Stimulated activated CD8-positive, alpha-beta memory T cell treated with anti-CD3 and anti-CD28 coated beads, Interleukin-12 subunit alpha, Interleukin-12 subunit beta, amount 100 ng/mL, for 4 hours (primary cell): Measurements from ENCODE around the gene PDE3A.

Source experiments
- DNase-seq: peaks from one replicate; pipeline ENCODE4 v3.0.0-alpha.2; 2020; ENCODE audit warnings: low read depth

PDE3A gene

GRCh38 chr12:20424841-20425240 is 56.5 kb downstream of the PDE3A start:
- DNase-seq, result no peak

- DNase-seq, result no peak
These were observed 57.9 kb downstream of the PDE3A start for GRCh38 chr12:20426191-20426590.

- no peak for DNase-seq
These were observed 58.6 kb downstream of the PDE3A start for GRCh38 chr12:20426957-20427356.

GRCh38 chr12:20429852-20430251 is 61.5 kb downstream of the PDE3A start:
- no peak for DNase-seq

- DNase-seq, result no peak
These were observed 64.0 kb downstream of the PDE3A start for GRCh38 chr12:20432290-20432689.

GRCh38 chr12:20434996-20435395 is 66.7 kb downstream of the PDE3A start:
- no peak for DNase-seq

GRCh38 chr12:20436316-20436715 is 68.0 kb downstream of the PDE3A start:
- no peak for DNase-seq

- no peak for DNase-seq
These were observed 70.0 kb downstream of the PDE3A start for GRCh38 chr12:20438299-20438779.

- DNase-seq, result no peak
These were observed 71.3 kb downstream of the PDE3A start for GRCh38 chr12:20439626-20440025.

GRCh38 chr12:20440408-20440807 is 72.1 kb downstream of the PDE3A start:
- no peak for DNase-seq

GRCh38 chr12:20442322-20442721 is 74.0 kb downstream of the PDE3A start:
- no peak for DNase-seq

- no peak for DNase-seq
These were observed 74.9 kb downstream of the PDE3A start for GRCh38 chr12:20443255-20443654.

- DNase-seq, result no peak
These were observed 75.5 kb downstream of the PDE3A start for GRCh38 chr12:20443792-20444191.

- no peak for DNase-seq
These were observed 76.3 kb downstream of the PDE3A start for GRCh38 chr12:20444595-20445170.

- DNase-seq, result no peak
These were observed 77.3 kb downstream of the PDE3A start for GRCh38 chr12:20445687-20446086.

- no peak for DNase-seq
These were observed 78.5 kb downstream of the PDE3A start for GRCh38 chr12:20446836-20447235.

- DNase-seq, result no peak
These were observed 80.4 kb downstream of the PDE3A start for GRCh38 chr12:20448781-20449180.

GRCh38 chr12:20450591-20451180 is 82.3 kb downstream of the PDE3A start:
- DNase-seq, result no peak

- DNase-seq, result no peak
These were observed 83.4 kb downstream of the PDE3A start for GRCh38 chr12:20451761-20452160.

- no peak for DNase-seq
These were observed 84.2 kb downstream of the PDE3A start for GRCh38 chr12:20452496-20453010.

GRCh38 chr12:20453756-20454310 is 85.5 kb downstream of the PDE3A start:
- DNase-seq, result no peak

GRCh38 chr12:20455001-20455706 is 86.8 kb downstream of the PDE3A start:
- no peak for DNase-seq

GRCh38 chr12:20457582-20457981 is 89.2 kb downstream of the PDE3A start:
- DNase-seq, result no peak
